K562 (cell line): Measurements from ENCODE around the gene SERPINA6.

Experiments
- BRF1 ChIP-seq: IDR thresholded peaks from 3 replicates; pipeline ENCODE4 v1.6.1; 2011; ENCODE audit warnings: borderline replicate concordance, mild to moderate bottlenecking; ENCODE audit not compliant: insufficient read length; ENCODE audit errors: extremely low read depth
- EZH2 ChIP-seq: IDR thresholded peaks from 2 replicates; pipeline ENCODE4 v1.6.1; 2012; ENCODE audit warnings: low read depth, mild to moderate bottlenecking, inconsistent platforms, low read length, borderline replicate concordance
- MYC ChIP-seq, 2 experiments: fragments of 250-450 bp in 1 of 2; sonication (Bioruptor Pico) in 1 of 2; IDR thresholded peaks; 2 replicates each; pipeline versions ENCODE4 v1.5.1 to v1.6.1; 2012 to 2021; ENCODE audit warnings: low read depth in 2 of 2, borderline replicate concordance in 1 of 2, improper control_type of control experiment in 1 of 2, low read length in 1 of 2, mild to moderate bottlenecking in 1 of 2, moderate library complexity in 1 of 2
- RNF2 ChIP-seq: sonication (generic); IDR thresholded peaks from 2 replicates; pipeline ENCODE4 v1.6.1; 2016
- SIRT6 ChIP-seq: IDR thresholded peaks from one replicate; pipeline ENCODE4 v1.6.1; 2012; ENCODE audit warnings: low read depth, mild to moderate bottlenecking, control low read depth, inconsistent platforms, low read length, moderate library complexity
- TF ChIP-seq, protein P1 (sequence below): fragments of 200-600 bp; sonication (generic); IDR thresholded peaks from one replicate; pipeline ENCODE4 v1.6.1; 2012; ENCODE audit warnings: mild to moderate bottlenecking, low read depth, low read length, inconsistent platforms
- TF ChIP-seq, protein P2 (sequence below): fragments of 450-650 bp; IDR thresholded peaks from 2 replicates; pipeline ENCODE4 v1.6.1; 2017; ENCODE audit warnings: mild to moderate bottlenecking, moderate library complexity
- TF ChIP-seq, protein P3 (sequence below), 3 experiments: IDR thresholded peaks in 2 of 3; conservative IDR thresholded peaks in 1 of 3; 2 replicates each; pipeline ENCODE4 v1.5.1; 2011 to 2012; ENCODE audit warnings: low read length in 3 of 3, mild to moderate bottlenecking in 3 of 3, control low read depth in 2 of 3, improper control_type of control experiment in 1 of 3, inconsistent platforms in 1 of 3, low read depth in 1 of 3, mixed read lengths in 1 of 3, moderate library complexity in 1 of 3; ENCODE audit not compliant: insufficient read depth in 2 of 3
- TF ChIP-seq, protein P4 (sequence below): fragments of 250-450 bp; sonication (Bioruptor Pico); IDR thresholded peaks from 2 replicates; pipeline ENCODE4 v1.5.0; 2021

DNA sequence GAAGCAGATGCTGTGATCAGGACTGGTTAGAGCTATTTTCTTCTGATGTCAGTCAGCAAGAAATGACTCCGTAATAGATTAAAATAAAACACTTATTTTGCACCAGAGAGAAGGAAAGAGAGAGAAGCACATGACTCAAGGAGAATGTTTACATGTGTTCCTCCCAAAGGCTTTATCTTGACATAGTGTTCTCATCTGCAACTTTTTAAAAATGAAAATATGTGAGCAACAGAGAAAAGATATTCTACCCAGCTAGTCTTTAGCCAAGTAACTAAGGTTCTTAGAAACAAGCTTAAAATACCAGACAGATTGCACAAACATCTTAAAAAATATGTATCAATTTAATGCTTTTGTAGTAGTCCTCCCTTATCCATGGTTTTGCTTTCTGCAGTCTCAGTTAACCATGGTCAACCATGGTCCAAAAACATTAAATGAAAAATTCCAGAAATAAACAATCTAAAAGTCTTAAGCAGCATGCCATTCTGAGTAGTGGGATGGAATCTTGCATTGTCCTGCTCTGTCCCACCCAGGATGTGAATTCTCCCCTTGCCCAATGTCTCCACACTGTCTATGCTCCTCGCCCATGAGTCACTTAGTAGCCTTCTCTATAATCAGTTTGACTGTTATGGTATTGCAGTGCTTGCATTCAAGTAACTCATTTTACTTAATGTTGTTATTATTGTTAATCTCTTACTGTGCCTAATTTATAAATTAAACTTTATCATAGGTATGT lies 40.0 kb downstream of the SERPINA6 start:
- TF ChIP-seq, protein P1, sequence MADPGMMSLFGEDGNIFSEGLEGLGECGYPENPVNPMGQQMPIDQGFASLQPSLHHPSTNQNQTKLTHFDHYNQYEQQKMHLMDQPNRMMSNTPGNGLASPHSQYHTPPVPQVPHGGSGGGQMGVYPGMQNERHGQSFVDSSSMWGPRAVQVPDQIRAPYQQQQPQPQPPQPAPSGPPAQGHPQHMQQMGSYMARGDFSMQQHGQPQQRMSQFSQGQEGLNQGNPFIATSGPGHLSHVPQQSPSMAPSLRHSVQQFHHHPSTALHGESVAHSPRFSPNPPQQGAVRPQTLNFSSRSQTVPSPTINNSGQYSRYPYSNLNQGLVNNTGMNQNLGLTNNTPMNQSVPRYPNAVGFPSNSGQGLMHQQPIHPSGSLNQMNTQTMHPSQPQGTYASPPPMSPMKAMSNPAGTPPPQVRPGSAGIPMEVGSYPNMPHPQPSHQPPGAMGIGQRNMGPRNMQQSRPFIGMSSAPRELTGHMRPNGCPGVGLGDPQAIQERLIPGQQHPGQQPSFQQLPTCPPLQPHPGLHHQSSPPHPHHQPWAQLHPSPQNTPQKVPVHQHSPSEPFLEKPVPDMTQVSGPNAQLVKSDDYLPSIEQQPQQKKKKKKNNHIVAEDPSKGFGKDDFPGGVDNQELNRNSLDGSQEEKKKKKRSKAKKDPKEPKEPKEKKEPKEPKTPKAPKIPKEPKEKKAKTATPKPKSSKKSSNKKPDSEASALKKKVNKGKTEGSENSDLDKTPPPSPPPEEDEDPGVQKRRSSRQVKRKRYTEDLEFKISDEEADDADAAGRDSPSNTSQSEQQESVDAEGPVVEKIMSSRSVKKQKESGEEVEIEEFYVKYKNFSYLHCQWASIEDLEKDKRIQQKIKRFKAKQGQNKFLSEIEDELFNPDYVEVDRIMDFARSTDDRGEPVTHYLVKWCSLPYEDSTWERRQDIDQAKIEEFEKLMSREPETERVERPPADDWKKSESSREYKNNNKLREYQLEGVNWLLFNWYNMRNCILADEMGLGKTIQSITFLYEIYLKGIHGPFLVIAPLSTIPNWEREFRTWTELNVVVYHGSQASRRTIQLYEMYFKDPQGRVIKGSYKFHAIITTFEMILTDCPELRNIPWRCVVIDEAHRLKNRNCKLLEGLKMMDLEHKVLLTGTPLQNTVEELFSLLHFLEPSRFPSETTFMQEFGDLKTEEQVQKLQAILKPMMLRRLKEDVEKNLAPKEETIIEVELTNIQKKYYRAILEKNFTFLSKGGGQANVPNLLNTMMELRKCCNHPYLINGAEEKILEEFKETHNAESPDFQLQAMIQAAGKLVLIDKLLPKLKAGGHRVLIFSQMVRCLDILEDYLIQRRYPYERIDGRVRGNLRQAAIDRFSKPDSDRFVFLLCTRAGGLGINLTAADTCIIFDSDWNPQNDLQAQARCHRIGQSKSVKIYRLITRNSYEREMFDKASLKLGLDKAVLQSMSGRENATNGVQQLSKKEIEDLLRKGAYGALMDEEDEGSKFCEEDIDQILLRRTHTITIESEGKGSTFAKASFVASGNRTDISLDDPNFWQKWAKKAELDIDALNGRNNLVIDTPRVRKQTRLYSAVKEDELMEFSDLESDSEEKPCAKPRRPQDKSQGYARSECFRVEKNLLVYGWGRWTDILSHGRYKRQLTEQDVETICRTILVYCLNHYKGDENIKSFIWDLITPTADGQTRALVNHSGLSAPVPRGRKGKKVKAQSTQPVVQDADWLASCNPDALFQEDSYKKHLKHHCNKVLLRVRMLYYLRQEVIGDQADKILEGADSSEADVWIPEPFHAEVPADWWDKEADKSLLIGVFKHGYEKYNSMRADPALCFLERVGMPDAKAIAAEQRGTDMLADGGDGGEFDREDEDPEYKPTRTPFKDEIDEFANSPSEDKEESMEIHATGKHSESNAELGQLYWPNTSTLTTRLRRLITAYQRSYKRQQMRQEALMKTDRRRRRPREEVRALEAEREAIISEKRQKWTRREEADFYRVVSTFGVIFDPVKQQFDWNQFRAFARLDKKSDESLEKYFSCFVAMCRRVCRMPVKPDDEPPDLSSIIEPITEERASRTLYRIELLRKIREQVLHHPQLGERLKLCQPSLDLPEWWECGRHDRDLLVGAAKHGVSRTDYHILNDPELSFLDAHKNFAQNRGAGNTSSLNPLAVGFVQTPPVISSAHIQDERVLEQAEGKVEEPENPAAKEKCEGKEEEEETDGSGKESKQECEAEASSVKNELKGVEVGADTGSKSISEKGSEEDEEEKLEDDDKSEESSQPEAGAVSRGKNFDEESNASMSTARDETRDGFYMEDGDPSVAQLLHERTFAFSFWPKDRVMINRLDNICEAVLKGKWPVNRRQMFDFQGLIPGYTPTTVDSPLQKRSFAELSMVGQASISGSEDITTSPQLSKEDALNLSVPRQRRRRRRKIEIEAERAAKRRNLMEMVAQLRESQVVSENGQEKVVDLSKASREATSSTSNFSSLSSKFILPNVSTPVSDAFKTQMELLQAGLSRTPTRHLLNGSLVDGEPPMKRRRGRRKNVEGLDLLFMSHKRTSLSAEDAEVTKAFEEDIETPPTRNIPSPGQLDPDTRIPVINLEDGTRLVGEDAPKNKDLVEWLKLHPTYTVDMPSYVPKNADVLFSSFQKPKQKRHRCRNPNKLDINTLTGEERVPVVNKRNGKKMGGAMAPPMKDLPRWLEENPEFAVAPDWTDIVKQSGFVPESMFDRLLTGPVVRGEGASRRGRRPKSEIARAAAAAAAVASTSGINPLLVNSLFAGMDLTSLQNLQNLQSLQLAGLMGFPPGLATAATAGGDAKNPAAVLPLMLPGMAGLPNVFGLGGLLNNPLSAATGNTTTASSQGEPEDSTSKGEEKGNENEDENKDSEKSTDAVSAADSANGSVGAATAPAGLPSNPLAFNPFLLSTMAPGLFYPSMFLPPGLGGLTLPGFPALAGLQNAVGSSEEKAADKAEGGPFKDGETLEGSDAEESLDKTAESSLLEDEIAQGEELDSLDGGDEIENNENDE: no peak
- TF ChIP-seq, protein P2, sequence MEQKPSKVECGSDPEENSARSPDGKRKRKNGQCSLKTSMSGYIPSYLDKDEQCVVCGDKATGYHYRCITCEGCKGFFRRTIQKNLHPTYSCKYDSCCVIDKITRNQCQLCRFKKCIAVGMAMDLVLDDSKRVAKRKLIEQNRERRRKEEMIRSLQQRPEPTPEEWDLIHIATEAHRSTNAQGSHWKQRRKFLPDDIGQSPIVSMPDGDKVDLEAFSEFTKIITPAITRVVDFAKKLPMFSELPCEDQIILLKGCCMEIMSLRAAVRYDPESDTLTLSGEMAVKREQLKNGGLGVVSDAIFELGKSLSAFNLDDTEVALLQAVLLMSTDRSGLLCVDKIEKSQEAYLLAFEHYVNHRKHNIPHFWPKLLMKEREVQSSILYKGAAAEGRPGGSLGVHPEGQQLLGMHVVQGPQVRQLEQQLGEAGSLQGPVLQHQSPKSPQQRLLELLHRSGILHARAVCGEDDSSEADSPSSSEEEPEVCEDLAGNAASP: no peak
- TF ChIP-seq EZH2 (no peak), SIRT6 (no peak), BRF1 (no peak), MYC (IDR thresholded peaks at IDR 0.05; ENCODE audit: low read depth, low read length) (no peak), MYC (CRISPR knock-in tag; IDR thresholded peaks at IDR 0.05; ENCODE audit: borderline replicate concordance, low read depth) (no peak), RNF2 (no peak)
- TF ChIP-seq, protein P3, sequence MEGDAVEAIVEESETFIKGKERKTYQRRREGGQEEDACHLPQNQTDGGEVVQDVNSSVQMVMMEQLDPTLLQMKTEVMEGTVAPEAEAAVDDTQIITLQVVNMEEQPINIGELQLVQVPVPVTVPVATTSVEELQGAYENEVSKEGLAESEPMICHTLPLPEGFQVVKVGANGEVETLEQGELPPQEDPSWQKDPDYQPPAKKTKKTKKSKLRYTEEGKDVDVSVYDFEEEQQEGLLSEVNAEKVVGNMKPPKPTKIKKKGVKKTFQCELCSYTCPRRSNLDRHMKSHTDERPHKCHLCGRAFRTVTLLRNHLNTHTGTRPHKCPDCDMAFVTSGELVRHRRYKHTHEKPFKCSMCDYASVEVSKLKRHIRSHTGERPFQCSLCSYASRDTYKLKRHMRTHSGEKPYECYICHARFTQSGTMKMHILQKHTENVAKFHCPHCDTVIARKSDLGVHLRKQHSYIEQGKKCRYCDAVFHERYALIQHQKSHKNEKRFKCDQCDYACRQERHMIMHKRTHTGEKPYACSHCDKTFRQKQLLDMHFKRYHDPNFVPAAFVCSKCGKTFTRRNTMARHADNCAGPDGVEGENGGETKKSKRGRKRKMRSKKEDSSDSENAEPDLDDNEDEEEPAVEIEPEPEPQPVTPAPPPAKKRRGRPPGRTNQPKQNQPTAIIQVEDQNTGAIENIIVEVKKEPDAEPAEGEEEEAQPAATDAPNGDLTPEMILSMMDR (IDR thresholded peaks at IDR 0.05 in 2 of 3, conservative IDR thresholded peaks at IDR 0.05 in 1 of 3; ENCODE audit: insufficient read depth in 2 of 3, low read depth in 1 of 3, low read length in 3 of 3): no peak
- TF ChIP-seq, protein P4, sequence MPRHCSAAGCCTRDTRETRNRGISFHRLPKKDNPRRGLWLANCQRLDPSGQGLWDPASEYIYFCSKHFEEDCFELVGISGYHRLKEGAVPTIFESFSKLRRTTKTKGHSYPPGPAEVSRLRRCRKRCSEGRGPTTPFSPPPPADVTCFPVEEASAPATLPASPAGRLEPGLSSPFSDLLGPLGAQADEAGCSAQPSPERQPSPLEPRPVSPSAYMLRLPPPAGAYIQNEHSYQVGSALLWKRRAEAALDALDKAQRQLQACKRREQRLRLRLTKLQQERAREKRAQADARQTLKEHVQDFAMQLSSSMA (CRISPR knock-in tag): no peak
